MM.1S (cell line): ENCODE measurements around the gene MRPS6.

Source experiments
- DNase-seq: peaks from one replicate; pipeline ENCODE4 v3.0.0-alpha.2; 2015
- H2AFZ ChIP-seq: fragments of 300-600 bp; sonication (generic); 2 replicates; pipeline ENCODE4 v1.6.0; 2016; ENCODE audit warnings: antibody characterized with exemption, low read length
- H3F3A ChIP-seq: fragments of 300-600 bp; sonication (generic); 2 replicates; pipeline ENCODE4 v1.6.1; 2016; ENCODE audit warnings: mild to moderate bottlenecking, antibody characterized with exemption, low read length, moderate library complexity, mixed read lengths; ENCODE audit not compliant: insufficient read depth
- H3K27ac ChIP-seq: fragments of 300-600 bp; sonication (generic); 2 replicates; pipeline ENCODE4 v1.5.1; 2016; ENCODE audit warnings: mild to moderate bottlenecking, low read length
- H3K27me3 ChIP-seq: fragments of 300-600 bp; sonication (generic); replicated peaks from 2 replicates; pipeline ENCODE4 v1.6.0; 2016; ENCODE audit warnings: low read length; ENCODE audit not compliant: insufficient read depth
- H3K36me3 ChIP-seq: fragments of 300-600 bp; sonication (generic); replicated peaks from 2 replicates; pipeline ENCODE4 v1.6.1; 2016; ENCODE audit warnings: mild to moderate bottlenecking, low read length, mixed read lengths; ENCODE audit not compliant: insufficient read depth
- H3K4me1 ChIP-seq: fragments of 300-600 bp; sonication (generic); 2 replicates; pipeline ENCODE4 v1.6.1; 2016; ENCODE audit warnings: low read length, mixed read lengths
- H3K4me2 ChIP-seq: fragments of 300-600 bp; sonication (generic); 2 replicates; pipeline ENCODE4 v1.6.0; 2016; ENCODE audit warnings: low read depth, low read length
- H3K4me3 ChIP-seq: fragments of 300-600 bp; sonication (generic); 2 replicates; pipeline ENCODE4 v1.5.1; 2016; ENCODE audit warnings: low read length, mixed read lengths
- H3K79me2 ChIP-seq: fragments of 300-600 bp; sonication (generic); 2 replicates; pipeline ENCODE4 v1.6.1; 2016; ENCODE audit warnings: mixed run types, low read length, mixed read lengths
- H3K9ac ChIP-seq: fragments of 300-600 bp; sonication (generic); 2 replicates; pipeline ENCODE4 v1.6.1; 2016; ENCODE audit warnings: low read length, mixed read lengths
- H3K9me2 ChIP-seq: fragments of 300-600 bp; sonication (generic); replicated peaks from 2 replicates; pipeline ENCODE4 v1.6.1; 2016; ENCODE audit warnings: mild to moderate bottlenecking, low read length, mixed read lengths; ENCODE audit not compliant: insufficient read depth
- H3K9me3 ChIP-seq: fragments of 300-600 bp; sonication (generic); replicated peaks from 2 replicates; pipeline ENCODE4 v1.6.1; 2016; ENCODE audit warnings: mild to moderate bottlenecking, low read length, mixed read lengths; ENCODE audit not compliant: insufficient read depth
- H4K20me1 ChIP-seq: fragments of 300-600 bp; sonication (generic); 2 replicates; pipeline ENCODE4 v1.6.1; 2016; ENCODE audit warnings: mild to moderate bottlenecking, low read length, moderate library complexity, mixed read lengths; ENCODE audit not compliant: insufficient read depth
- EZH2 ChIP-seq: fragments of 300-600 bp; sonication (generic); optimal IDR thresholded peaks from 2 replicates; pipeline ENCODE3; 2017; ENCODE audit warnings: low read depth, mild to moderate bottlenecking, antibody characterized with exemption, low read length, mixed read lengths
- EZH2phosphoT487 ChIP-seq: fragments of 300-600 bp; sonication (generic); IDR thresholded peaks from 2 replicates; pipeline ENCODE4 v1.6.1; 2018; ENCODE audit warnings: antibody characterized with exemption, low read length
- TF ChIP-seq, protein P1 (sequence below): fragments of 300-600 bp; sonication (generic); IDR thresholded peaks from 2 replicates; pipeline ENCODE4 v1.5.1; 2016; ENCODE audit warnings: antibody characterized with exemption, low read length, mixed read lengths

The MRPS6 gene

GRCh38 chr21:34027721-34028461 lies 45.5 kb upstream of the MRPS6 start:
- TF ChIP-seq EZH2phosphoT487 (no peak), EZH2 (no peak)
- TF ChIP-seq, protein P1, sequence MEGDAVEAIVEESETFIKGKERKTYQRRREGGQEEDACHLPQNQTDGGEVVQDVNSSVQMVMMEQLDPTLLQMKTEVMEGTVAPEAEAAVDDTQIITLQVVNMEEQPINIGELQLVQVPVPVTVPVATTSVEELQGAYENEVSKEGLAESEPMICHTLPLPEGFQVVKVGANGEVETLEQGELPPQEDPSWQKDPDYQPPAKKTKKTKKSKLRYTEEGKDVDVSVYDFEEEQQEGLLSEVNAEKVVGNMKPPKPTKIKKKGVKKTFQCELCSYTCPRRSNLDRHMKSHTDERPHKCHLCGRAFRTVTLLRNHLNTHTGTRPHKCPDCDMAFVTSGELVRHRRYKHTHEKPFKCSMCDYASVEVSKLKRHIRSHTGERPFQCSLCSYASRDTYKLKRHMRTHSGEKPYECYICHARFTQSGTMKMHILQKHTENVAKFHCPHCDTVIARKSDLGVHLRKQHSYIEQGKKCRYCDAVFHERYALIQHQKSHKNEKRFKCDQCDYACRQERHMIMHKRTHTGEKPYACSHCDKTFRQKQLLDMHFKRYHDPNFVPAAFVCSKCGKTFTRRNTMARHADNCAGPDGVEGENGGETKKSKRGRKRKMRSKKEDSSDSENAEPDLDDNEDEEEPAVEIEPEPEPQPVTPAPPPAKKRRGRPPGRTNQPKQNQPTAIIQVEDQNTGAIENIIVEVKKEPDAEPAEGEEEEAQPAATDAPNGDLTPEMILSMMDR, result no peak
- Histone ChIP-seq H3F3A (no peaks in the 10 kb centered on the region), H3K27ac (no peak overlapping the region), H3K9me2 (no peaks in the 10 kb centered on the region), H3K79me2 (no peaks in the 10 kb centered on the region), H3K9ac (no peak overlapping the region), H3K27me3 (no peaks in the 10 kb centered on the region), H3K4me1 (peaks cover 10% of the 10 kb centered on the region), H2AFZ (no peak overlapping the region), H4K20me1 (no peaks in the 10 kb centered on the region), H3K4me2 (no peak overlapping the region), H3K9me3 (no peaks in the 10 kb centered on the region), H3K4me3 (no peak overlapping the region), H3K36me3 (no peaks in the 10 kb centered on the region)
- no peak for DNase-seq

- Histone ChIP-seq H3K9ac (no peak overlapping the region), H2AFZ (peak overlapping the region; percentile 61), H3K9me3 (no peaks in the 10 kb centered on the region), H3K79me2 (no peaks in the 10 kb centered on the region), H3K4me3 (peak overlapping the region; percentile 20; the same call in 1 of the 2 replicates), H3K4me2 (peak overlapping the region; percentile 38; the same call in 1 of the 2 replicates), H3K4me1 (peaks cover 10% of the 10 kb centered on the region), H3F3A (no peaks in the 10 kb centered on the region), H3K27me3 (no peaks in the 10 kb centered on the region), H3K27ac (no peak overlapping the region), H3K36me3 (no peaks in the 10 kb centered on the region), H4K20me1 (no peaks in the 10 kb centered on the region), H3K9me2 (no peaks in the 10 kb centered on the region)
- peak; percentile 82 for DNase-seq
- TF ChIP-seq, protein P1, result no peak
- TF ChIP-seq EZH2, result no peak
- TF ChIP-seq EZH2phosphoT487, result no peak
These were observed 43.4 kb upstream of the MRPS6 start for GRCh38 chr21:34029743-34030528.

DNA sequence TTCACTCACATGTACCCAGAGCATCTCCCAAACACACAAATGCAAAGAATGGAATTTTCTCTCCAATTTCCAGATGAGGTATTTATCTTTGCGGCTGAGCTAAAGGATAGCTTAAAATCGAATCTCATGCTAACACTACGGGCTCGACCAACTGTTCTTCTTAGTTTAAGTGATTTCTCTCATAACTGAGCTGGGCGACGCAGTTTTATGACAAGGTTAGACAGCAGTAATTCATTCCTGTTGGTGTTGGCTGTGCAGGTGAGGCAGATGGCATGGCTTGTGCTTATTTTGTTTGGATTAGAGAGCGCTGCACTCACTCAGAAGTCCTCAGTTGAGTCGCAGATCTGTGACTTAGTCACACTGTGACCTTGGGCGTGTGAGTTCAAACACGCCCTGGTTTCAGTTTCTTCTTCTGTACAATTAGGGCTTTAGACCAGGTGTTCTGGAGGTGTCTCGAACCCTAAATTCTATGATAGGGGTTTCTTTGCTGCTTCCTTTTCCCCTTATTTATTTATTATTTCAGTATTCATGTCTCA lies 41.5 kb upstream of the MRPS6 start:
- H3K36me3 ChIP-seq, result no peaks in the 10 kb centered on the region
- peak overlapping the region; percentile 13 for H2AFZ ChIP-seq
- H3K9me3 ChIP-seq, result no peaks in the 10 kb centered on the region
- no peaks in the 10 kb centered on the region for H3K27me3 ChIP-seq
- H3F3A ChIP-seq, result no peaks in the 10 kb centered on the region
- H3K4me3 ChIP-seq, result no peak overlapping the region
- no peak overlapping the region for H3K9ac ChIP-seq
- no peak for TF ChIP-seq EZH2phosphoT487
- TF ChIP-seq EZH2, result no peak
- TF ChIP-seq, protein P1, result no peak
- H4K20me1 ChIP-seq, result no peaks in the 10 kb centered on the region
- no peaks in the 10 kb centered on the region for H3K9me2 ChIP-seq
- peak; percentile 74 for DNase-seq
- H3K79me2 ChIP-seq, result no peaks in the 10 kb centered on the region
- H3K27ac ChIP-seq, result no peak overlapping the region
- H3K4me2 ChIP-seq, result peak overlapping the region; percentile 14; the same call in 1 of the 2 replicates
- peaks cover 10% of the 10 kb centered on the region for H3K4me1 ChIP-seq
